ENCODE results near the gene KAZALD1. TPM values are rescaled to one million over a fixed set of nuclear protein-coding genes. Genes with fewer than 3 reads are reported as not detected.
A peak's percentile ranks its signal among the peaks of the same experiment; 100 is the strongest.

Gene KAZALD1
- total RNA-seq, 1 experiment from 2014 or later = 16.0 TPM

DNA sequence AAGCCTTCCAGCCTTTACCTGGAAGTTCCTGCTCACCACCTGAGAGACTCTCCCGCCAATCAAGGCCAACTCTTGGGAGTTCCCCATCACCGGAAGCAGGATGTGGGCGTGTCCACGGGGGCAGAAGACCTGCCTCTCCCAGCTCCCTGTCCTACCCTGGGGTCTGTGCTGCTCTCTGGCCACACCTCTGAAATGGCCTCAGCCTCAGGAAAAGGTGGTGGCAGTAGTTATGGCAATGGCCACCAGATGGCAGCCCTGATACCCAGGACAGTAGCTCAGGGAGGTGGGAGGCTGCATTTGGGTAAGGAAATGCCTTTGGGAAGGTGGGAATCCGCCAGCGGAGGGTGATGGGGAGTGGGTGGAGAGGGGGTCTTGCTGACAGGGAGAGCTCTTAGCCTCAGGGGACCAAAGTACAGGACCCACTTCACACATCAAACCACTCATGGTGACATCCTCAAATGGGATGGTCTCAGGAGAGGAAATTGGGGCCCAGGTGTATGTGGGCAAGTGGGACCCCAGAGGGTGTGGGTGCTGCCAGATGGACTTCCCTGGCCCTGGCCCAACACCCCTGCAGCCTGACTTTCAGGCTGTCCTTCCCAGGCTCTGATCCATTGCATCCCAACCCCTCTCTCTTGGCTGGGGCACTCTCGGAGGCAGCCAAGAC, 33.9 kb downstream of the KAZALD1 start:
- no peak overlapping the region for H2AFZ ChIP-seq (ENCODE audit: low read depth, low read length, poor library complexity, severe bottlenecking)
- intact Hi-C loops (cut with micrococcal nuclease) = loop anchor here (1.0 kb wide), 1 partner anchor 47 kb away; no protein-coding TSS in a partner anchor
- H4K20me1 ChIP-seq (ENCODE audit: insufficient read depth) = no peaks in the 10 kb centered on the region
- H3K9me2 ChIP-seq (ENCODE audit: insufficient read depth) = no peaks in the 10 kb centered on the region
- H3K4me2 ChIP-seq (ENCODE audit: low read length) = peak overlapping the region; percentile 61
- peak overlapping the region; percentile 20; the same call in 1 of the 2 replicates for H3K27ac ChIP-seq (ENCODE audit: low read depth, low read length)
- ChIA-PET RAD21 (ENCODE audit: low non-redundant PET in 1 of 2, low total read pairs in 2 of 2, uncharacterized antibody in 2 of 2, unreplicated experiment in 2 of 2) (interaction anchor here (0.6 to 3.9 kb wide), 9 partner anchors 29 to 474 kb away, joined by 3 to 92 read pairs (median 4); partner anchors contain the start of gene KAZALD1 (in 1 of the 2)), POLR2A (interaction anchor here (0.6 to 2.9 kb wide), 7 partner anchors 44 to 64 kb away, joined by 3 to 36 read pairs (median 3); partner anchors contain the start of genes PDZD7 and SFXN3), CTCF (interaction anchor here (0.7 to 9.5 kb wide), 37 partner anchors 10 to 507 kb away, joined by 3 to 414 read pairs (median 6); partner anchors contain the start of genes KAZALD1, PDZD7 and SFXN3)
- no peaks in the 10 kb centered on the region for H3K79me2 ChIP-seq (ENCODE audit: insufficient read depth, low read length)
- peak; percentile 100 for ATAC-seq
- no TSS peak for BruUV-seq (replicated peaks)
- peak overlapping the region; percentile 23 to 36 for H3K4me3 ChIP-seq (replicated peaks in 1 of 2; ENCODE audit: low read depth in 1 of 2, low read length in 2 of 2)
- DNase-seq (ENCODE audit: low read depth, low spot score) = peak; percentile 94
- H3K9ac ChIP-seq (ENCODE audit: low read length) = 0 out of 2 replicates have a peak overlapping the region, but pooled peaks have one; percentile 16
- peaks cover 6% of the 10 kb centered on the region; the same call in 1 of the 2 replicates for H3K27me3 ChIP-seq (ENCODE audit: insufficient read depth, low read length)
- H3K9me3 ChIP-seq (ENCODE audit: control insufficient read depth in 1 of 2, insufficient read depth in 1 of 2, low read depth in 1 of 2, low read length in 2 of 2) = no peaks in the 10 kb centered on the region
- TF ChIP-seq RAD21 (IDR thresholded peaks at IDR 0.05; ENCODE audit: low read depth) (peak; percentile 91), EGR1 (IDR thresholded peaks at IDR 0.05; ENCODE audit: low read depth) (no peak), POLR2AphosphoS5 (IDR thresholded peaks at IDR 0.05; ENCODE audit: low read depth, low read length) (0 out of 2 replicates have a peak, but pooled peaks have one; percentile 28), JUND (IDR thresholded peaks at IDR 0.05) (no peak), ZNF274 (IDR thresholded peaks at IDR 0.05; ENCODE audit: low read depth, low read length) (no peak), YY1 (IDR thresholded peaks at IDR 0.05; ENCODE audit: extremely low read depth, insufficient replicate concordance, low read depth, low read length) (peak; percentile 82)
- TF ChIP-seq, protein P1, sequence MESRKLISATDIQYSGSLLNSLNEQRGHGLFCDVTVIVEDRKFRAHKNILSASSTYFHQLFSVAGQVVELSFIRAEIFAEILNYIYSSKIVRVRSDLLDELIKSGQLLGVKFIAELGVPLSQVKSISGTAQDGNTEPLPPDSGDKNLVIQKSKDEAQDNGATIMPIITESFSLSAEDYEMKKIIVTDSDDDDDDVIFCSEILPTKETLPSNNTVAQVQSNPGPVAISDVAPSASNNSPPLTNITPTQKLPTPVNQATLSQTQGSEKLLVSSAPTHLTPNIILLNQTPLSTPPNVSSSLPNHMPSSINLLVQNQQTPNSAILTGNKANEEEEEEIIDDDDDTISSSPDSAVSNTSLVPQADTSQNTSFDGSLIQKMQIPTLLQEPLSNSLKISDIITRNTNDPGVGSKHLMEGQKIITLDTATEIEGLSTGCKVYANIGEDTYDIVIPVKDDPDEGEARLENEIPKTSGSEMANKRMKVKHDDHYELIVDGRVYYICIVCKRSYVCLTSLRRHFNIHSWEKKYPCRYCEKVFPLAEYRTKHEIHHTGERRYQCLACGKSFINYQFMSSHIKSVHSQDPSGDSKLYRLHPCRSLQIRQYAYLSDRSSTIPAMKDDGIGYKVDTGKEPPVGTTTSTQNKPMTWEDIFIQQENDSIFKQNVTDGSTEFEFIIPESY (IDR thresholded peaks at IDR 0.05; ENCODE audit: extremely low read depth, insufficient replicate concordance, low read length) = no peak
- TF ChIP-seq, protein P2, sequence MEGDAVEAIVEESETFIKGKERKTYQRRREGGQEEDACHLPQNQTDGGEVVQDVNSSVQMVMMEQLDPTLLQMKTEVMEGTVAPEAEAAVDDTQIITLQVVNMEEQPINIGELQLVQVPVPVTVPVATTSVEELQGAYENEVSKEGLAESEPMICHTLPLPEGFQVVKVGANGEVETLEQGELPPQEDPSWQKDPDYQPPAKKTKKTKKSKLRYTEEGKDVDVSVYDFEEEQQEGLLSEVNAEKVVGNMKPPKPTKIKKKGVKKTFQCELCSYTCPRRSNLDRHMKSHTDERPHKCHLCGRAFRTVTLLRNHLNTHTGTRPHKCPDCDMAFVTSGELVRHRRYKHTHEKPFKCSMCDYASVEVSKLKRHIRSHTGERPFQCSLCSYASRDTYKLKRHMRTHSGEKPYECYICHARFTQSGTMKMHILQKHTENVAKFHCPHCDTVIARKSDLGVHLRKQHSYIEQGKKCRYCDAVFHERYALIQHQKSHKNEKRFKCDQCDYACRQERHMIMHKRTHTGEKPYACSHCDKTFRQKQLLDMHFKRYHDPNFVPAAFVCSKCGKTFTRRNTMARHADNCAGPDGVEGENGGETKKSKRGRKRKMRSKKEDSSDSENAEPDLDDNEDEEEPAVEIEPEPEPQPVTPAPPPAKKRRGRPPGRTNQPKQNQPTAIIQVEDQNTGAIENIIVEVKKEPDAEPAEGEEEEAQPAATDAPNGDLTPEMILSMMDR (IDR thresholded peaks at IDR 0.05 in 2 of 3, conservative IDR thresholded peaks at IDR 0.05 in 1 of 3; ENCODE audit: borderline replicate concordance in 1 of 3, insufficient read depth in 1 of 3, low read depth in 2 of 3, low read length in 2 of 3) = peak; percentile 97 to 99 (median 99)
- no peaks in the 10 kb centered on the region for H3K36me3 ChIP-seq (ENCODE audit: control insufficient read depth in 1 of 2, insufficient read depth in 2 of 2, low read length in 2 of 2)
- H3K4me1 ChIP-seq (ENCODE audit: control insufficient read depth in 1 of 2, insufficient read depth in 2 of 2, low read length in 2 of 2) = peaks cover 0 to 24% of the 10 kb centered on the region in 2 experiments; a peak in 2 of 4 replicates

Data from HCT116 (cell line).